SK-N-SH (cell line): ENCODE measurements around the gene CDC14B. TPM values are rescaled to one million over a fixed set of nuclear protein-coding genes. Genes with fewer than 3 reads are reported as not detected.
A peak's percentile ranks its signal among the peaks of the same experiment; 100 is the strongest.

Experiments
- CTCF ChIA-PET: fragments of 300-600, 350-600 bp; formaldehyde crosslinking; extraction: SDS; loops from one replicate; lab custom pipeline; 2021; lab: Yijun Ruan, JAX
- POLR2A ChIA-PET: fragments of 350-600 bp; sonication (Branson Sonifier 250); formaldehyde crosslinking; extraction: SDS; loops from one replicate; lab custom pipeline; 2020; ENCODE audit warnings: antibody characterized with exemption, inconsistent platforms; lab: Yijun Ruan, JAX
- DNase-seq: peaks from one replicate; pipeline ENCODE4 v3.0.0; 2012
- H2AFZ ChIP-seq: fragments of 200-600 bp; sonication (generic); 2 replicates; pipeline ENCODE4 v1.8.1; 2016; ENCODE audit warnings: antibody characterized with exemption, mild to moderate bottlenecking, low read depth
- H3F3A ChIP-seq: fragments of 200-600 bp; sonication (generic); replicated peaks from 2 replicates; pipeline ENCODE3; 2016; ENCODE audit warnings: antibody characterized with exemption, mild to moderate bottlenecking; ENCODE audit not compliant: insufficient read depth
- H3K27ac ChIP-seq, 2 experiments: fragments of 200-500 bp in 1 of 2; fragments of 200-600 bp in 1 of 2; sonication (Bioruptor generic) in 1 of 2; sonication (generic), shearing (Covaris generic) in 1 of 2; 2 replicates each; pipeline versions ENCODE4 v1.5.1 to v1.6.1; 2014 to 2016; ENCODE audit warnings: low read depth in 2 of 2, inconsistent platforms in 1 of 2, low read length in 1 of 2, mild to moderate bottlenecking in 1 of 2, mixed read lengths in 1 of 2
- H3K27me3 ChIP-seq: fragments of 200-600 bp; sonication (generic), shearing (Covaris generic); 2 replicates; pipeline ENCODE4 v1.6.1; 2016; ENCODE audit warnings: mixed run types; ENCODE audit not compliant: insufficient read depth
- H3K36me3 ChIP-seq, 2 experiments: fragments of 200-500 bp in 1 of 2; fragments of 200-600 bp in 1 of 2; sonication (Bioruptor generic) in 1 of 2; sonication (generic) in 1 of 2; replicated peaks in 1 of 2; 2 replicates each; pipeline versions ENCODE3 to v1.5.1; 2014 to 2016; ENCODE audit warnings: low read length in 1 of 2, mild to moderate bottlenecking in 1 of 2; ENCODE audit not compliant: insufficient read depth in 2 of 2, control insufficient read depth in 1 of 2
- H3K4me1 ChIP-seq, 2 experiments: fragments of 200-500 bp in 1 of 2; fragments of 200-600 bp in 1 of 2; sonication (Bioruptor generic) in 1 of 2; sonication (generic), shearing (Covaris generic) in 1 of 2; 2 replicates each; pipeline versions ENCODE4 v1.5.1 to v1.6.1; 2014 to 2016; ENCODE audit warnings: low read depth in 1 of 2, low read length in 1 of 2, mixed run types in 1 of 2; ENCODE audit not compliant: insufficient read depth in 2 of 2, control insufficient read depth in 1 of 2
- H3K4me2 ChIP-seq: fragments of 200-600 bp; sonication (generic), shearing (Covaris generic); 2 replicates; pipeline ENCODE4 v1.6.1; 2017; ENCODE audit warnings: mixed run types
- H3K4me3 ChIP-seq, 2 experiments: fragments of 200-500 bp in 1 of 2; fragments of 200-600 bp in 1 of 2; sonication (Bioruptor generic) in 1 of 2; sonication (generic), shearing (Covaris generic) in 1 of 2; 2 replicates each; pipeline versions ENCODE4 v1.5.1 to v1.8.1; 2014 to 2016; ENCODE audit warnings: low read depth in 2 of 2, inconsistent platforms in 1 of 2, low read length in 1 of 2, mild to moderate bottlenecking in 1 of 2, mixed read lengths in 1 of 2, moderate library complexity in 1 of 2
- H3K79me2 ChIP-seq: fragments of 200-600 bp; sonication (generic); 2 replicates; pipeline ENCODE4 v1.8.1; 2017; ENCODE audit warnings: mild to moderate bottlenecking; ENCODE audit not compliant: insufficient read depth
- H3K9ac ChIP-seq: fragments of 200-600 bp; sonication (generic); 2 replicates; pipeline ENCODE4 v1.6.1; 2017; ENCODE audit warnings: mixed run types
- H3K9me2 ChIP-seq: fragments of 200-600 bp; sonication (generic); 2 replicates; pipeline ENCODE4 v1.6.1; 2017; ENCODE audit warnings: mixed run types
- H3K9me3 ChIP-seq: fragments of 200-600 bp; sonication (generic); 2 replicates; pipeline ENCODE4 v1.6.1; 2017; ENCODE audit warnings: mixed run types, mild to moderate bottlenecking, moderate library complexity
- H4K20me1 ChIP-seq: fragments of 200-600 bp; sonication (generic); 2 replicates; pipeline ENCODE4 v1.6.1; 2017; ENCODE audit warnings: mild to moderate bottlenecking, mixed run types; ENCODE audit not compliant: insufficient read depth
- CHD2 ChIP-seq: fragments of 150-350 bp; IDR thresholded peaks from 2 replicates; pipeline ENCODE4 v1.6.1; 2018; ENCODE audit warnings: low read length; ENCODE audit not compliant: partially characterized antibody
- EZH2phosphoT487 ChIP-seq: fragments of 200-600 bp; sonication (generic); IDR thresholded peaks from 2 replicates; pipeline ENCODE4 v1.6.1; 2017; ENCODE audit warnings: low read depth, mixed run types, mild to moderate bottlenecking, antibody characterized with exemption, moderate library complexity, borderline replicate concordance
- FOSL2 ChIP-seq: IDR thresholded peaks from 2 replicates; pipeline ENCODE4 v1.4.0; 2012; ENCODE audit warnings: low read depth, mild to moderate bottlenecking, moderate library complexity, borderline replicate concordance
- GATA2 ChIP-seq: sonication (generic); formaldehyde crosslinking; IDR thresholded peaks from 2 replicates; pipeline ENCODE4 v1.5.0; 2020; ENCODE audit warnings: mild to moderate bottlenecking, missing genetic modification reagents
- JUND ChIP-seq: IDR thresholded peaks from 2 replicates; pipeline ENCODE4 v1.4.0; 2012
- MAX ChIP-seq: IDR thresholded peaks from 2 replicates; pipeline ENCODE4 v1.4.0; 2012; ENCODE audit warnings: low read depth
- NFIC ChIP-seq: IDR thresholded peaks from 2 replicates; pipeline ENCODE4 v1.4.0; 2012; ENCODE audit warnings: borderline replicate concordance
- RCOR1 ChIP-seq: fragments of 150-350 bp; IDR thresholded peaks from 2 replicates; pipeline ENCODE4 v1.6.1; 2017; ENCODE audit warnings: antibody characterized with exemption, low read length
- RXRA ChIP-seq: IDR thresholded peaks from 2 replicates; pipeline ENCODE4 v1.4.0; 2012; ENCODE audit warnings: low read depth, mild to moderate bottlenecking, borderline replicate concordance
- SIN3A ChIP-seq: IDR thresholded peaks from 2 replicates; pipeline ENCODE4 v1.6.1; 2012; ENCODE audit warnings: low read depth, mild to moderate bottlenecking, low read length, moderate library complexity, borderline replicate concordance
- TAF1 ChIP-seq: IDR thresholded peaks from 2 replicates; pipeline ENCODE4 v1.6.1; 2012; ENCODE audit warnings: low read depth, mild to moderate bottlenecking, low read length, moderate library complexity, borderline replicate concordance
- TCF12 ChIP-seq: IDR thresholded peaks from 2 replicates; pipeline ENCODE4 v1.4.0; 2012
- YY1 ChIP-seq: IDR thresholded peaks from 2 replicates; pipeline ENCODE4 v1.4.0; 2012; ENCODE audit warnings: low read depth, mild to moderate bottlenecking
- WGBS: methylation state at CpG from one replicate; pipeline ENCODE4 v1.1.6; 2017; ENCODE audit warnings: low lambda C conversion rate; 5-methylcytosine and 5-hydroxymethylcytosine counted together
- polyA plus RNA-seq, 3 experiments: library from polyadenylated mRNA; depleted of rRNA; stranded (reverse); fragments of >200 nt; gene quantifications; 2 replicates each; pipeline ENCODE4 v1.2.3, GENCODE V29; 2012
- TF ChIP-seq, protein P1 (sequence below): IDR thresholded peaks from 2 replicates; pipeline ENCODE4; 2012
- TF ChIP-seq, protein P2 (sequence below): IDR thresholded peaks from 2 replicates; pipeline ENCODE4 v1.6.1; 2012; ENCODE audit warnings: mild to moderate bottlenecking, low read depth, low read length, moderate library complexity

CDC14B gene
- polyA plus RNA-seq, 1 of the 3 experiments (the other 2 are of a cell fraction) = 10.1 TPM

- Histone ChIP-seq H3K9me2 (no peaks in the 10 kb centered on the region), H3K9me3 (no peaks in the 10 kb centered on the region), H3K36me3 (no peaks in the 10 kb centered on the region)
- CTCF ChIA-PET = interaction anchor here (0.5 to 2.4 kb wide), 8 partner anchors 8 to 809 kb away, joined by 3 to 9 read pairs (median 3); partner anchors contain the start of gene PRXL2C
- TF ChIP-seq RCOR1 (no peak), JUND (no peak), EZH2phosphoT487 (no peak), CHD2 (peak; percentile 13), SIN3A (0 out of 2 replicates have a peak, but pooled peaks have one; percentile 40), GATA2 (CRISPR knock-in tag) (no peak), YY1 (no peak), NFIC (peak; percentile 55), RXRA (no peak), TCF12 (peak; percentile 74), FOSL2 (peak; percentile 29; the same call in 1 of the 2 replicates), MAX (peak; percentile 48; the same call in 1 of the 2 replicates), TAF1 (no peak)
- TF ChIP-seq, protein P1, sequence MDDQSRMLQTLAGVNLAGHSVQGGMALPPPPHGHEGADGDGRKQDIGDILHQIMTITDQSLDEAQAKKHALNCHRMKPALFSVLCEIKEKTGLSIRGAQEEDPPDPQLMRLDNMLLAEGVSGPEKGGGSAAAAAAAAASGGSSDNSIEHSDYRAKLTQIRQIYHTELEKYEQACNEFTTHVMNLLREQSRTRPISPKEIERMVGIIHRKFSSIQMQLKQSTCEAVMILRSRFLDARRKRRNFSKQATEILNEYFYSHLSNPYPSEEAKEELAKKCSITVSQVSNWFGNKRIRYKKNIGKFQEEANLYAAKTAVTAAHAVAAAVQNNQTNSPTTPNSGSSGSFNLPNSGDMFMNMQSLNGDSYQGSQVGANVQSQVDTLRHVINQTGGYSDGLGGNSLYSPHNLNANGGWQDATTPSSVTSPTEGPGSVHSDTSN = no peak
- TF ChIP-seq, protein P2, sequence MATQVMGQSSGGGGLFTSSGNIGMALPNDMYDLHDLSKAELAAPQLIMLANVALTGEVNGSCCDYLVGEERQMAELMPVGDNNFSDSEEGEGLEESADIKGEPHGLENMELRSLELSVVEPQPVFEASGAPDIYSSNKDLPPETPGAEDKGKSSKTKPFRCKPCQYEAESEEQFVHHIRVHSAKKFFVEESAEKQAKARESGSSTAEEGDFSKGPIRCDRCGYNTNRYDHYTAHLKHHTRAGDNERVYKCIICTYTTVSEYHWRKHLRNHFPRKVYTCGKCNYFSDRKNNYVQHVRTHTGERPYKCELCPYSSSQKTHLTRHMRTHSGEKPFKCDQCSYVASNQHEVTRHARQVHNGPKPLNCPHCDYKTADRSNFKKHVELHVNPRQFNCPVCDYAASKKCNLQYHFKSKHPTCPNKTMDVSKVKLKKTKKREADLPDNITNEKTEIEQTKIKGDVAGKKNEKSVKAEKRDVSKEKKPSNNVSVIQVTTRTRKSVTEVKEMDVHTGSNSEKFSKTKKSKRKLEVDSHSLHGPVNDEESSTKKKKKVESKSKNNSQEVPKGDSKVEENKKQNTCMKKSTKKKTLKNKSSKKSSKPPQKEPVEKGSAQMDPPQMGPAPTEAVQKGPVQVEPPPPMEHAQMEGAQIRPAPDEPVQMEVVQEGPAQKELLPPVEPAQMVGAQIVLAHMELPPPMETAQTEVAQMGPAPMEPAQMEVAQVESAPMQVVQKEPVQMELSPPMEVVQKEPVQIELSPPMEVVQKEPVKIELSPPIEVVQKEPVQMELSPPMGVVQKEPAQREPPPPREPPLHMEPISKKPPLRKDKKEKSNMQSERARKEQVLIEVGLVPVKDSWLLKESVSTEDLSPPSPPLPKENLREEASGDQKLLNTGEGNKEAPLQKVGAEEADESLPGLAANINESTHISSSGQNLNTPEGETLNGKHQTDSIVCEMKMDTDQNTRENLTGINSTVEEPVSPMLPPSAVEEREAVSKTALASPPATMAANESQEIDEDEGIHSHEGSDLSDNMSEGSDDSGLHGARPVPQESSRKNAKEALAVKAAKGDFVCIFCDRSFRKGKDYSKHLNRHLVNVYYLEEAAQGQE = 0 out of 2 replicates have a peak, but pooled peaks have one; percentile 55
- TF ChIP-seq, all 33 proteins: peak for 7
- Histone ChIP-seq H3K4me2 (peak overlapping the region; percentile 74), H3K27me3 (no peaks in the 10 kb centered on the region), H3K27ac (peak overlapping the region; percentile 36 to 67), H3F3A (peaks cover 9% of the 10 kb centered on the region), H2AFZ (peak overlapping the region; percentile 60; the same call in 1 of the 2 replicates), H3K4me1 (peaks cover 20 to 22% of the 10 kb centered on the region in 2 experiments), H3K79me2 (peaks cover 87% of the 10 kb centered on the region), H3K9ac (peak overlapping the region; percentile 43; the same call in 1 of the 2 replicates), H3K4me3 (peak overlapping the region; percentile 19 to 40), H4K20me1 (no peaks in the 10 kb centered on the region; the same call in 1 of the 2 replicates)
- POLR2A ChIA-PET = no interaction called here
- 35% methylated on average over 12 of the region's 12 CpGs for WGBS
- peak; percentile 48 for DNase-seq
Observed at GRCh38 chr9:96612105-96612965, 7.3 kb downstream of the CDC14B start.
